Astrocyte (in vitro differentiated cells and primary cell): ENCODE data around the gene TMEM270. TPM values are rescaled to one million over a fixed set of nuclear protein-coding genes. Genes with fewer than 3 reads are reported as not detected.
A peak's percentile ranks its signal among the peaks of the same experiment; 100 is the strongest.

Experiments used
- DNase-seq: peaks from one replicate; pipeline ENCODE4 v3.0.0-alpha.2; 2010; ENCODE audit warnings: low read depth
- FAIRE-seq: peaks from 2 replicates; lab custom pipeline; 2011; peaks lifted over from hg19 to GRCh38; lab: Jason Lieb, UNC
- H2AFZ ChIP-seq: 2 replicates; pipeline ENCODE4 v1.6.0; 2012; ENCODE audit warnings: low read depth, low read length, inconsistent platforms
- H3K27ac ChIP-seq: 2 replicates; pipeline ENCODE4 v1.5.1; 2011; ENCODE audit warnings: low read depth, low read length, inconsistent platforms
- H3K27me3 ChIP-seq: 2 replicates; pipeline ENCODE4 v1.6.0; 2011; ENCODE audit warnings: low read length, inconsistent platforms; ENCODE audit not compliant: insufficient read depth
- H3K36me3 ChIP-seq: 2 replicates; pipeline ENCODE4 v1.5.1; 2011; ENCODE audit warnings: low read length, inconsistent platforms; ENCODE audit not compliant: insufficient read depth
- H3K4me1 ChIP-seq: 2 replicates; pipeline ENCODE4 v1.5.1; 2011; ENCODE audit warnings: low read length, inconsistent platforms; ENCODE audit not compliant: insufficient read depth
- H3K4me2 ChIP-seq: 2 replicates; pipeline ENCODE4 v1.6.0; 2012; ENCODE audit warnings: low read length, inconsistent platforms
- H3K4me3 ChIP-seq: 2 replicates; pipeline ENCODE4 v1.5.1; 2011; ENCODE audit warnings: low read depth, mild to moderate bottlenecking, low read length, inconsistent platforms; ENCODE audit not compliant: insufficient read depth
- H3K79me2 ChIP-seq: 2 replicates; pipeline ENCODE4 v1.6.0; 2012; ENCODE audit warnings: mild to moderate bottlenecking, low read length, inconsistent platforms; ENCODE audit not compliant: insufficient read depth
- H3K9ac ChIP-seq: 2 replicates; pipeline ENCODE4 v1.6.0; 2012; ENCODE audit warnings: mild to moderate bottlenecking, low read length, inconsistent platforms
- H3K9me3 ChIP-seq: 2 replicates; pipeline ENCODE4 v1.5.1; 2012; ENCODE audit warnings: low read depth, mild to moderate bottlenecking, low read length, inconsistent platforms; ENCODE audit not compliant: insufficient read depth
- H4K20me1 ChIP-seq: 2 replicates; pipeline ENCODE4 v1.6.0; 2012; ENCODE audit warnings: low read length, inconsistent platforms; ENCODE audit not compliant: insufficient read depth
- H3K27ac Mint-ChIP-seq: one replicate; pipeline ENCODE4 v1.8.0; 2021; ENCODE audit warnings: mild to moderate bottlenecking, mixed read lengths; ENCODE audit not compliant: unreplicated experiment
- H3K27me3 Mint-ChIP-seq: one replicate; pipeline ENCODE4 v1.8.0; 2021; ENCODE audit warnings: low read depth, mixed read lengths; ENCODE audit not compliant: unreplicated experiment
- H3K36me3 Mint-ChIP-seq: one replicate; pipeline ENCODE4 v1.8.0; 2021; ENCODE audit warnings: low read depth, mixed read lengths; ENCODE audit not compliant: unreplicated experiment
- H3K4me1 Mint-ChIP-seq: one replicate; pipeline ENCODE4 v1.8.0; 2021; ENCODE audit warnings: low read depth, mixed read lengths; ENCODE audit not compliant: unreplicated experiment
- H3K4me3 Mint-ChIP-seq: one replicate; pipeline ENCODE4 v1.8.0; 2021; ENCODE audit warnings: mild to moderate bottlenecking, moderate library complexity, mixed read lengths; ENCODE audit not compliant: unreplicated experiment
- H3K9me3 Mint-ChIP-seq: one replicate; pipeline ENCODE4 v1.8.0; 2021; ENCODE audit warnings: mild to moderate bottlenecking, mixed read lengths; ENCODE audit not compliant: unreplicated experiment
- CTCF ChIP-seq: IDR thresholded peaks from 2 replicates; pipeline ENCODE4 v1.5.1; 2011; ENCODE audit warnings: low read depth, mild to moderate bottlenecking, inconsistent platforms, low read length, moderate library complexity; ENCODE audit not compliant: insufficient read depth
- EZH2 ChIP-seq: IDR thresholded peaks from 2 replicates; pipeline ENCODE4 v1.6.1; 2012; ENCODE audit warnings: mild to moderate bottlenecking, low read length, inconsistent platforms; ENCODE audit not compliant: insufficient read depth
- total RNA-seq: library from RNA; stranded (reverse); gene quantifications from 2 replicates; pipeline ENCODE4 v1.2.1, GENCODE V29; 2021

TMEM270 gene
- total RNA-seq, 1 donor from 2014 or later: not detected

GRCh38 chr7:73852500-73852899, 8.5 kb upstream of the TMEM270 start:
- Histone ChIP-seq H3K4me3 (no peak overlapping the region), H2AFZ (no peak overlapping the region), H3K4me1 (peaks cover 25% of the 10 kb centered on the region), H3K4me2 (no peak overlapping the region), H3K79me2 (no peaks in the 10 kb centered on the region), H3K9ac (peak overlapping the region; percentile 84), H4K20me1 (no peaks in the 10 kb centered on the region), H3K27me3 (no peaks in the 10 kb centered on the region), H3K27ac (peak overlapping the region; percentile 98), H3K36me3 (no peaks in the 10 kb centered on the region), H3K9me3 (no peaks in the 10 kb centered on the region)
- Mint-ChIP-seq H3K9me3 (no peaks in the 10 kb centered on the region), H3K4me3 (no peak overlapping the region), H3K36me3 (no peaks in the 10 kb centered on the region), H3K27ac (peak overlapping the region; percentile 98), H3K4me1 (peaks cover 33% of the 10 kb centered on the region), H3K27me3 (peaks cover 9% of the 10 kb centered on the region)
- DNase-seq: peak; percentile 32
- TF ChIP-seq EZH2 (no peak), CTCF (no peak)
- no peak for FAIRE-seq

GRCh38 chr7:73856941-73857340, 4.0 kb upstream of the TMEM270 start:
- Mint-ChIP-seq H3K4me3 (no peak overlapping the region), H3K36me3 (no peaks in the 10 kb centered on the region), H3K4me1 (peaks cover 5% of the 10 kb centered on the region), H3K9me3 (no peaks in the 10 kb centered on the region), H3K27me3 (peaks cover 17% of the 10 kb centered on the region), H3K27ac (no peak overlapping the region)
- H3K36me3 ChIP-seq: no peaks in the 10 kb centered on the region
- no peaks in the 10 kb centered on the region for H3K79me2 ChIP-seq
- no peak overlapping the region for H3K4me2 ChIP-seq
- no peak overlapping the region for H3K9ac ChIP-seq
- DNase-seq: no peak
- no peak overlapping the region for H2AFZ ChIP-seq
- H3K27ac ChIP-seq: no peak overlapping the region
- H3K4me3 ChIP-seq: no peak overlapping the region
- H3K9me3 ChIP-seq: no peaks in the 10 kb centered on the region
- H3K27me3 ChIP-seq: no peaks in the 10 kb centered on the region
- no peak for FAIRE-seq
- no peak for TF ChIP-seq CTCF
- TF ChIP-seq EZH2: no peak
- H3K4me1 ChIP-seq: peaks cover 5% of the 10 kb centered on the region
- no peaks in the 10 kb centered on the region for H4K20me1 ChIP-seq

GRCh38 chr7:73858807-73859206, 2.2 kb upstream of the TMEM270 start:
- Histone ChIP-seq H3K4me3 (no peak overlapping the region), H3K79me2 (no peaks in the 10 kb centered on the region), H3K9ac (no peak overlapping the region), H3K9me3 (no peaks in the 10 kb centered on the region), H4K20me1 (no peaks in the 10 kb centered on the region), H3K4me2 (no peak overlapping the region), H3K27ac (no peak overlapping the region), H3K27me3 (no peaks in the 10 kb centered on the region), H3K36me3 (no peaks in the 10 kb centered on the region), H3K4me1 (no peaks in the 10 kb centered on the region), H2AFZ (no peak overlapping the region)
- no peak overlapping the region for H3K4me3 Mint-ChIP-seq
- DNase-seq (no peak), FAIRE-seq (no peak)
- TF ChIP-seq CTCF: no peak
- no peaks in the 10 kb centered on the region for H3K4me1 Mint-ChIP-seq
- H3K9me3 Mint-ChIP-seq: no peaks in the 10 kb centered on the region
- H3K27me3 Mint-ChIP-seq: peaks cover 20% of the 10 kb centered on the region
- no peak overlapping the region for H3K27ac Mint-ChIP-seq
- H3K36me3 Mint-ChIP-seq: no peaks in the 10 kb centered on the region
